IPS-18c (cell line): ENCODE data around the gene MACROD2.

Source experiments
- H3K4me3 ChIP-seq: 2 replicates; pipeline ENCODE4 v1.7.0; 2013; ENCODE audit warnings: low read depth, mild to moderate bottlenecking, low read length, moderate library complexity; ENCODE audit not compliant: insufficient read depth
- H3K9me3 ChIP-seq: one replicate; pipeline ENCODE4 v1.6.1; 2013; ENCODE audit warnings: mild to moderate bottlenecking, low read length, moderate library complexity; ENCODE audit not compliant: control insufficient read depth, insufficient read depth

The MACROD2 gene

DNA sequence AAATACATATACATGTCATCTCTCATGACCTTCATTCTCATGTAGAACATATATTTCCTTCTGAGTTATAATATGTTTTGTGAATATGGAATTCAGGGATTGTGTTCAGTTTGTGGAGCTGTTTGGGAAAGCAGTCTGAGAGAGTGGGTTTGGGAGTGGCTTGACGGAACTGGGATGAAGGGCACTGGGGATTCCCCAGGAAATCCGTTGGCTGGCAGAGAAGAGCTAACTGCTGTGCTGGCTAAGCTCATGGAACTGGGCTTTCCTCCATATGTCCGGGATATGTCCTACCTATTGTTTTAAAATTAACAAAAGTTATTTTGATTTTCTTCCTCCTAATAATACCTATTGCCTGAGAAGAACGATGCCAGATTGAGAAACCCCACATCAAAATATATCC, 701.6 kb downstream of the MACROD2 start:
- Histone ChIP-seq H3K4me3 (no peak overlapping the region), H3K9me3 (no peaks in the 10 kb centered on the region)

- H3K4me3 ChIP-seq: no peak overlapping the region
- no peaks in the 10 kb centered on the region for H3K9me3 ChIP-seq
Observed at GRCh38 chr20:14698125-14698524, 702.8 kb downstream of the MACROD2 start.

DNA sequence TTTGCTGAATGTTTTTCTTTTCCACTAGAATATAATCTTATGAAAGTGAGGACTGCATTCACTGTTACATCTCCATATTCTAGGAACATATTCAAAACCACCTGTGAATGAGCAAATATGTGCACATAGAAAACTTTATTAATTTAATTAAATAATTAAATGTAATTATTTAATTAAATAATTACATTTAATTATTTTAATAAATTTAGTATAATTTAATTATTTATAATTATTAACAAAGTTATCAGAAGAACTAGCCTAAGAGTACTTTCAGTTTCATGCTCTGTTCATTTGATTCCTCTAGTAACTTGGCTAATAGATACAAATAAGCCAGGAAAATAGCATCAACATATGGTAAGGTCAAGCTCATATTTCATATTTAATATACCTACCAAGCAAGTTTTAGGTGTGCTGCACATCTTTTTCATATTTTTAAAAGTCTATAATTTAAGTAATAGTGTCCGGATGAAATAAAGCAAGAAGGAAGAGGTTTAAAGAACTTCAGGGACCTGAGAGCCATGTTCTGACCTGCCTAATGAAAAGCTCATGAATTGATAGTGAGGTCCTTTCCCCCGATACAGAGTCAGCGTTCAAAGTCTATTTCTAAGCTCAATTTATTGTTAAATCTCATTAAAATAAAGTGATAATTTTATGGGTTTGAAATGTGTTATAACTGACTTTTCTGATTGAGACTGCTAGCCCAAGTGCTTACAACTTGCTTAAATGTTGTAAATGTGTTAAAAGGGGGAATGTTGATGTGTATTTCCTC, 703.5 kb downstream of the MACROD2 start:
- Histone ChIP-seq H3K4me3 (no peak overlapping the region), H3K9me3 (no peaks in the 10 kb centered on the region)

- Histone ChIP-seq H3K9me3 (no peaks in the 10 kb centered on the region), H3K4me3 (no peak overlapping the region)
Observed at GRCh38 chr20:14700639-14700960, 705.3 kb downstream of the MACROD2 start.

GRCh38 chr20:14701326-14701725, 706.0 kb downstream of the MACROD2 start:
- no peaks in the 10 kb centered on the region for H3K9me3 ChIP-seq
- no peak overlapping the region for H3K4me3 ChIP-seq

GRCh38 chr20:14706555-14706954, 711.2 kb downstream of the MACROD2 start:
- no peak overlapping the region for H3K4me3 ChIP-seq
- H3K9me3 ChIP-seq: no peaks in the 10 kb centered on the region

- no peak overlapping the region for H3K4me3 ChIP-seq
- no peaks in the 10 kb centered on the region for H3K9me3 ChIP-seq
Observed at GRCh38 chr20:14707026-14707680, 711.8 kb downstream of the MACROD2 start.

DNA sequence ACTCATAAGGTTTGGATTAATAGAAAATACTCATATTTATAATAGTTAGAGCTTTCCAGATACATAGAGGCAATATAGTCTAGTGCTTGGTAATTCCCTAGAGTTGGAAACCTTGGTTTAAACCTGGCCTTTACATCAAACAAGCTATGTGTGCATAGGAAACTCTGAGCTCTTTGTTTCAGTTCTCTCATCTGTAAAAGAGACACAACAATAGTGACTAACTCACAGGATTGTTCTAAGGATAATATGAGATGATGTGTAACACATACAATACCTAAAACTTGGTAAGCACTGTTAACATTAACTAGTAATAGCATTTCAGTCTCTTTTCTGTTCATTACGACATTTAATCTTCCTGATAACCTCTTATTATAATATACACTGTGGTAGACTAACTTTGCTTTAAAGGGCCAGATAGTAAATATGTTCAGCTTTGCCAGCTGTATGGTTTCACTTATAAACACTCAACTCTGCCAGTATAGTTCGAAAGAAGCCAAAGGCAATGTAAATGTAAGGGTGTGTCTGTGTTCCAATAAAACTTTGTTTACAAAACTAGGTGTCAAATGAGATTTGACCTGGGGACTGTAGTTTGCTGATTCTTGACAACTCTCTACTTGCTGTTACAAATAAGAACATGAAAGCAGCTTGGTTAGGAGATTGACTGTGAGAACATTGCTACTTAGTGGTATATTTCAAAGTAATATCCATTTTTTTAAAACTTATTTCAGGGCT, 712.7 kb downstream of the MACROD2 start:
- Histone ChIP-seq H3K4me3 (no peak overlapping the region), H3K9me3 (no peaks in the 10 kb centered on the region)

DNA sequence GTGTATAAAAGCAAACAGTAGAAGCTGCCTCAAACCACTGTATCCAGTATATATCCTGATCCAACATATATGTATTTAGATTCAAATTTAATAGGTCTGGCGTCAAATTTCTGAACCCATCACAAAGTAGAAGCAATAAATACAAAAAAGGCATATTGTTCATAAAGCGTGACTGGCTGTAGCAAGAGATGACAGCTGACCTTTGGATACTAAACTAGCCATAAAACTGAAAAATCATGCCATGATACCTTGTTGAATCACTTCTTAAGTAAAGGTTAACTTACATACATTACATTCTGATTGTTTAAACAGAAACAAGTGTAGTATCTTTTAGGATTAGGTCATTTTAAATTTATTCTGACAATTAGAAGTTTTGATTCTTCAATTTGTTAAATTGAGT, 714.1 kb downstream of the MACROD2 start:
- H3K4me3 ChIP-seq: no peak overlapping the region
- no peaks in the 10 kb centered on the region for H3K9me3 ChIP-seq

GRCh38 chr20:14710951-14711350, 715.6 kb downstream of the MACROD2 start:
- Histone ChIP-seq H3K4me3 (no peak overlapping the region), H3K9me3 (no peaks in the 10 kb centered on the region)

- no peak overlapping the region for H3K4me3 ChIP-seq
- H3K9me3 ChIP-seq: no peaks in the 10 kb centered on the region
Observed at GRCh38 chr20:14711652-14712051, 716.3 kb downstream of the MACROD2 start.

DNA sequence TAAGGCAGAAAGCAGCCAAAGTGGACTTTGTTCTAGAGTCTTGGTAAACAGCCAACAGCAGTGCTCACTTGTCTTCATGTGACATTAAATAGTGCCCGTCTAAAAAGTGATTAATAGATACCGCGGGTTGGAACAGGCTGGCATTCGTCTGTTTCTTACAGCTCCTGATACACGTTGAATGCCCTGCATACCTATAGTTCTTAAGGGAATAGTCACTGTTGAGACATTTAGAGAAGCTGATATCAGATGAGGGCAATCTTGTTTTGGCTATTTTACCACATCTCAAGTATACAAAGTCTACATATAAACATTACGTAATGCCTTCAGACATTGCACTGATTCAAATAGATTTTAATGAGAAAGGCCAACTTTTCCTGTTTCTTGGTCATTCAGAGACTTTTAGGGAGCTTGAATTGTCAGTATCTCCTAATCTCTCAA, 717.0 kb downstream of the MACROD2 start:
- H3K4me3 ChIP-seq: no peak overlapping the region
- H3K9me3 ChIP-seq: no peaks in the 10 kb centered on the region

- H3K4me3 ChIP-seq: no peak overlapping the region
Observed at GRCh38 chr20:14715400-14715799, 720.1 kb downstream of the MACROD2 start.

DNA sequence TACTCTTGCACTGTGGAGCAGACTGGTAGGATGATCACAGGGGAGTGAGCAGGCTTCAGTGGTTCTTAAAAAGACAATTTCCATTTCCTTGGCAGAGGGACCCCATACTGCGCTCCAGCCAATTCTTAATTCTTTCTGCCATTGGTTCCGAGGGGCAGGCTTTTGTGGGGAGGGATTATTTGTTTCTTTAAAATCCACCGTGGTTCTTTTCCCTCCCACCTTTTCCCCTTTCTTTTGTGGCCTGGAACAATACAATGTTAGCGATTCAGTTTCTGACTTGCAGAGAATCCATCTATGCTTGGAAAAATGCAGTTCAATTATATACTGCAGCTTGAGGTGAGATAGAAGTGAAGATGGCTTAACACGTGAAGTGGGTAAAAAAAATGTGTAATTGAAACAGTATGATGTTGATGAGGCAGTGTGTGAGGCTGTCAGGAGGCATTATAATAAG, 721.1 kb downstream of the MACROD2 start:
- H3K4me3 ChIP-seq: no peak overlapping the region

More at GRCh38 chr20:14715400-14715799, 720.1 kb downstream of the MACROD2 start:
- H3K9me3 ChIP-seq: no peaks in the 10 kb centered on the region

DNA sequence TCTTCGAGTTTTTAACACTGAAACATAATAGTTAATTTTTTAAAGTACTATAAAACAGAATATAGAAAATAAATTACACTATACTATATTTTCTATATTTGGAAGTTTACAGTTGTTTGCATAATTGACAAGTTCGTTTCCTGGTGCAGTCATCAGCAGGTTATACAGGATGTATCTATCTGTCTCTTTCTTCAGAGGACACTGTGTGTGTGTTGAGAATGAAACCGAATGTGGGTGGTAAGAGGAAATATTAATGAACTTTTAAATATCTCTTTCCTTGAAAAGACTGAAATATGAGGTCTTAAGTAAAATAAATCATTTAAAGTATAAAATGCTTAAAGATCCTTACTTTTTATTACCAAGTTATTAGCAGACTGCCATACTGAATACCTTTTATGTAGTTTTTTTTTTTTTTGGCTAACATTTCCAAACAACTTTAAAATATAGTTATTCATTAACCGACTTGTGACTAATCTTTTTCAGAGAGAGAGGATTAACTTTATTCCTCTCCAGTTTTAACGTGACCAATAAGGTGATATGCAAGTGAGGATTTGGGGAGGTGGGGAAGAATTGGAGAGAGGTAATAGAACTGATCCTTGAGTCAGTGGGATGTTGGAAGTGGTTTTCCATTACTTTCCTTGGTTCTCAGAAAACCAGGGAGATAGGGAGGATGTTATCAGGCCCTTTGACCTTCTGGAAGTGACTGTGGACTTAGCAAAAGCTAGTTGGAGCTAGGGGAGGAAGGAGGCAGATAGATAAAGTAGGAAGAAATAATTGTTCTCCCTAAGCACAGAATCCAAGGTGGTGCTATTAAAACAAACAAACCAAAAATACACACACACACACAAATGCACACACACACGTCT, 722.1 kb downstream of the MACROD2 start:
- Histone ChIP-seq H3K4me3 (no peak overlapping the region), H3K9me3 (no peaks in the 10 kb centered on the region)

More for the DNA sequence above, 721.1 kb downstream of the MACROD2 start:
- H3K9me3 ChIP-seq: no peaks in the 10 kb centered on the region

- Histone ChIP-seq H3K4me3 (no peak overlapping the region), H3K9me3 (no peaks in the 10 kb centered on the region)
Observed at GRCh38 chr20:14720251-14720650, 724.9 kb downstream of the MACROD2 start.

GRCh38 chr20:14721926-14722452, 726.7 kb downstream of the MACROD2 start:
- Histone ChIP-seq H3K4me3 (no peak overlapping the region), H3K9me3 (no peaks in the 10 kb centered on the region)
